Psoas muscle (tissue), 8 donors: ENCODE results near the gene CADM1. TPM values are rescaled to one million over a fixed set of nuclear protein-coding genes. Genes with fewer than 3 reads are reported as not detected.

Experiments used
- ATAC-seq, 4 donors: fragments of 200-7000 bp; cut with Tn5 transposase; one replicate each; pipeline ENCODE4 v1.9.1; 2020; ENCODE audit warnings: moderate library complexity in 3 of 4, mild to moderate bottlenecking in 2 of 4
- DNase-seq, 2 donors: peaks; one replicate each; pipeline ENCODE4 v3.0.0-alpha.2; 2020
- H3K27ac ChIP-seq: fragments of 200-600 bp; one replicate; pipeline ENCODE4 v1.8.0; 2022
- H3K27me3 ChIP-seq, 3 donors: fragments of 200-600 bp in 1 of 3; one replicate each; pipeline versions ENCODE4 v1.6.1 to v1.8.0; 2013 to 2022; ENCODE audit warnings: low read length in 2 of 3, mild to moderate bottlenecking in 2 of 3, moderate library complexity in 1 of 3; ENCODE audit not compliant: insufficient read depth in 3 of 3
- H3K36me3 ChIP-seq, 2 donors: fragments of 200-600 bp in 1 of 2; one replicate each; pipeline versions ENCODE4 v1.6.1 to v1.8.0; 2013 to 2022; ENCODE audit warnings: low read depth in 1 of 2, mild to moderate bottlenecking in 1 of 2, moderate library complexity in 1 of 2; ENCODE audit not compliant: insufficient read depth in 1 of 2
- H3K4me1 ChIP-seq: fragments of 200-600 bp; one replicate; pipeline ENCODE4 v1.8.0; 2022
- H3K4me3 ChIP-seq: fragments of 200-600 bp; one replicate; pipeline ENCODE4 v1.8.0; 2022; ENCODE audit warnings: mild to moderate bottlenecking
- H3K9me3 ChIP-seq: fragments of 200-600 bp; one replicate; pipeline ENCODE4 v1.8.0; 2022
- CTCF ChIP-seq: fragments of 200-600 bp; IDR thresholded peaks from one replicate; pipeline ENCODE4 v1.8.0; 2022; ENCODE audit warnings: antibody characterized with exemption
- WGBS, 3 donors: extraction: QIAGEN DNeasy Blood & Tissue Kit; methylation state at CpG; one replicate each; pipeline versions ENCODE4 v1.1.6 to v1.1.7; 2013; 5-methylcytosine and 5-hydroxymethylcytosine counted together
- intact Hi-C, 2 donors: fragments of 100-400 bp; cut with DNase I; formaldehyde crosslinking; loops; one replicate each; pipeline versions ENCODE4 v1.11.0 to v1.14.2; 2022
- polyA plus RNA-seq, 3 donors: library from polyadenylated mRNA; stranded (reverse); fragments of 200-250 nt; gene quantifications; one replicate each; pipeline ENCODE4 v1.2.3, GENCODE V29; 2013
- total RNA-seq, 4 donors: library from RNA; stranded (reverse); fragmentation: NEBNext Ultra II Directional in 2 of 4; extraction: Animal tissue kit (Norgen Biotek cat#: 25700) in 2 of 4; gene quantifications; one replicate each; pipeline versions ENCODE4 v1.2.1 to v1.2.4, GENCODE V29; 2021 to 2023
- donor health status: healthy with polysubstance abuse.
- donor health status: DM: no; HTN: no; CAD: no; lungs with moderate emphysema.
- donor health status: Bipolar disorder and iron deficiency.
- donor health status: healthy.
- donor health status: DM: yes; HTN: yes; CAD: no.
- donor health status: DM: no; HTN: no; CAD: no.
- donor health status: DM: no; HTN: no; CAD: no.
- donor health status: DM: yes; HTN: yes; CAD: no.

Gene CADM1
- total and polyA plus RNA-seq, 7 donors, result 3.1 to 12.4 (median 9.5) TPM

- Histone ChIP-seq H3K36me3 (no peaks in the 10 kb centered on the region), H3K4me1 (no peaks in the 10 kb centered on the region), H3K27ac (no peak overlapping the region), H3K4me3 (no peak overlapping the region), H3K27me3 (no peaks in the 10 kb centered on the region), H3K9me3 (no peaks in the 10 kb centered on the region)
- DNase-seq (no peak), ATAC-seq (no peak)
- TF ChIP-seq CTCF, result no peak
- WGBS, 3 donors, result 98 to 99% (median 98%) methylated on average over 2 of the region's 2 CpGs
- intact Hi-C loops, result no loop called here
These were observed 10.3 kb downstream of the CADM1 start for GRCh38 chr11:115493905-115494304.

GRCh38 chr11:115493488-115493887, 10.7 kb downstream of the CADM1 start:
- Histone ChIP-seq H3K4me3 (no peak overlapping the region), H3K27ac (no peak overlapping the region), H3K4me1 (no peaks in the 10 kb centered on the region), H3K27me3 (no peaks in the 10 kb centered on the region), H3K36me3 (no peaks in the 10 kb centered on the region), H3K9me3 (no peaks in the 10 kb centered on the region)
- ATAC-seq (no peak), DNase-seq (no peak)
- TF ChIP-seq CTCF, result no peak
- intact Hi-C loops, result no loop called here
- 68 to 78% (median 73%) methylated on average over 1 of the region's 1 CpG for WGBS, 3 donors

GRCh38 chr11:115489466-115489865, 14.7 kb downstream of the CADM1 start:
- Histone ChIP-seq H3K9me3 (no peaks in the 10 kb centered on the region), H3K36me3 (no peaks in the 10 kb centered on the region), H3K4me3 (no peak overlapping the region), H3K27me3 (no peaks in the 10 kb centered on the region), H3K4me1 (no peaks in the 10 kb centered on the region), H3K27ac (no peak overlapping the region)
- 96 to 98% (median 97%) methylated on average over 4 of the region's 4 CpGs for WGBS, 3 donors
- no peak for ATAC-seq
- no peak for TF ChIP-seq CTCF
- DNase-seq, result no peak
- intact Hi-C loops, result no loop called here

- no peak for TF ChIP-seq CTCF
- ATAC-seq (no peak), DNase-seq (no peak)
- Histone ChIP-seq H3K4me3 (no peak overlapping the region), H3K4me1 (no peaks in the 10 kb centered on the region), H3K27ac (no peak overlapping the region), H3K9me3 (no peaks in the 10 kb centered on the region), H3K36me3 (no peaks in the 10 kb centered on the region), H3K27me3 (no peaks in the 10 kb centered on the region)
- intact Hi-C loops, result no loop called here
- 71 to 86% (median 85%) methylated on average over 3 of the region's 3 CpGs for WGBS, 3 donors
These were observed 15.3 kb downstream of the CADM1 start for GRCh38 chr11:115488945-115489344.

GRCh38 chr11:115481528-115481927, 22.7 kb downstream of the CADM1 start:
- 86 to 94% (median 86%) methylated on average over 2 of the region's 2 CpGs for WGBS, 3 donors
- Histone ChIP-seq H3K27me3 (peaks cover 0 to 1% (median 0%) of the 10 kb centered on the region in 3 donors), H3K9me3 (no peaks in the 10 kb centered on the region), H3K4me1 (no peaks in the 10 kb centered on the region), H3K36me3 (no peaks in the 10 kb centered on the region), H3K4me3 (no peak overlapping the region), H3K27ac (no peak overlapping the region)
- no peak for TF ChIP-seq CTCF
- DNase-seq (no peak), ATAC-seq (no peak)
- intact Hi-C loops, result no loop called here
